HG02885 (cell line): ENCODE results near the gene SRP9.
A peak's percentile ranks its signal among the peaks of the same experiment; 100 is the strongest.
"Not testable (repeated sequence)": the region's sequence is repeated elsewhere in the genome, so short reads cannot be mapped to it uniquely, and the experiment has no call there.

ENCODE experiments used
- ATAC-seq: cut with Tn5 transposase; IDR thresholded peaks from one replicate; pipeline ENCODE4 v1.9.1; 2021; ENCODE audit warnings: mild to moderate bottlenecking; ENCODE audit not compliant: unreplicated experiment, poor library complexity

The SRP9 gene

GRCh38 chr1:225772848-225773247 lies 4.8 kb upstream of the SRP9 start:
- ATAC-seq: no peak

GRCh38 chr1:225774281-225775147 lies 3.1 kb upstream of the SRP9 start:
- ATAC-seq: no peak

- no peak for ATAC-seq
These were observed 1.3 kb upstream of the SRP9 start for GRCh38 chr1:225776294-225776693.

GRCh38 chr1:225777058-225777582 lies 506 bp upstream of the SRP9 start:
- ATAC-seq: no peak

- ATAC-seq: no peak
These were observed 677 bp downstream of the SRP9 start for GRCh38 chr1:225778337-225778669.

GRCh38 chr1:225779165-225779564 lies 1.5 kb downstream of the SRP9 start:
- not testable (repeated sequence) for ATAC-seq

GRCh38 chr1:225780134-225780533 lies 2.5 kb downstream of the SRP9 start:
- no peak for ATAC-seq

GRCh38 chr1:225780630-225781029 lies 3.0 kb downstream of the SRP9 start:
- no peak for ATAC-seq

- not testable (repeated sequence) for ATAC-seq
These were observed 11.5 kb downstream of the SRP9 start for GRCh38 chr1:225789142-225789541.

- no peak for ATAC-seq
These were observed 17.3 kb downstream of the SRP9 start for GRCh38 chr1:225794954-225795353.

GRCh38 chr1:225796097-225796496 lies 18.5 kb downstream of the SRP9 start:
- not testable (repeated sequence) for ATAC-seq

GRCh38 chr1:225801146-225801545 lies 23.5 kb downstream of the SRP9 start:
- not testable (repeated sequence) for ATAC-seq

GRCh38 chr1:225806249-225806648 lies 28.6 kb downstream of the SRP9 start:
- ATAC-seq: no peak

GRCh38 chr1:225806736-225807135 lies 29.1 kb downstream of the SRP9 start:
- not testable (repeated sequence) for ATAC-seq

GRCh38 chr1:225808136-225808535 lies 30.5 kb downstream of the SRP9 start:
- ATAC-seq: no peak

- ATAC-seq: peak; percentile 97
These were observed 32.4 kb downstream of the SRP9 start, which contains the start of gene EPHX1 for GRCh38 chr1:225809842-225810578. TSS of gene EPHX1 (plus strand) at chr1:225810124. CDS start at chr1:225828730, 18,606 bp downstream.

- ATAC-seq: not testable (repeated sequence)
These were observed 33.2 kb downstream of the SRP9 start for GRCh38 chr1:225810579-225811538.

GRCh38 chr1:225811622-225812487 lies 34.2 kb downstream of the SRP9 start:
- ATAC-seq: no peak
